ENCODE results near the gene BTG1.

- no peak for TF ChIP-seq POLR2A (IDR thresholded peaks at IDR 0.05; ENCODE audit: low read depth, low read length)
- TF ChIP-seq RAD21 (IDR thresholded peaks at IDR 0.05; ENCODE audit: low read length), result no peak
- TF ChIP-seq, protein P1, sequence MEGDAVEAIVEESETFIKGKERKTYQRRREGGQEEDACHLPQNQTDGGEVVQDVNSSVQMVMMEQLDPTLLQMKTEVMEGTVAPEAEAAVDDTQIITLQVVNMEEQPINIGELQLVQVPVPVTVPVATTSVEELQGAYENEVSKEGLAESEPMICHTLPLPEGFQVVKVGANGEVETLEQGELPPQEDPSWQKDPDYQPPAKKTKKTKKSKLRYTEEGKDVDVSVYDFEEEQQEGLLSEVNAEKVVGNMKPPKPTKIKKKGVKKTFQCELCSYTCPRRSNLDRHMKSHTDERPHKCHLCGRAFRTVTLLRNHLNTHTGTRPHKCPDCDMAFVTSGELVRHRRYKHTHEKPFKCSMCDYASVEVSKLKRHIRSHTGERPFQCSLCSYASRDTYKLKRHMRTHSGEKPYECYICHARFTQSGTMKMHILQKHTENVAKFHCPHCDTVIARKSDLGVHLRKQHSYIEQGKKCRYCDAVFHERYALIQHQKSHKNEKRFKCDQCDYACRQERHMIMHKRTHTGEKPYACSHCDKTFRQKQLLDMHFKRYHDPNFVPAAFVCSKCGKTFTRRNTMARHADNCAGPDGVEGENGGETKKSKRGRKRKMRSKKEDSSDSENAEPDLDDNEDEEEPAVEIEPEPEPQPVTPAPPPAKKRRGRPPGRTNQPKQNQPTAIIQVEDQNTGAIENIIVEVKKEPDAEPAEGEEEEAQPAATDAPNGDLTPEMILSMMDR (conservative IDR thresholded peaks at IDR 0.05; ENCODE audit: low read depth, low read length), result no peak
- no peak for TF ChIP-seq RFX5 (IDR thresholded peaks at IDR 0.05; ENCODE audit: low read depth, low read length)
Measured at GRCh38 chr12:92111256-92111655, 34.4 kb downstream of the BTG1 start.
